Gastrocnemius medialis (tissue), 4 donors: ENCODE measurements around the gene PIK3CA. TPM values are rescaled to one million over a fixed set of nuclear protein-coding genes. Genes with fewer than 3 reads are reported as not detected.

Source experiments
- ATAC-seq, 2 donors: fragments of 150-250 bp; one replicate each; pipeline ENCODE4 v1.9.1; 2016
- DNase-seq, 2 donors: peaks; one replicate each; pipeline ENCODE4 v3.0.0-alpha.2; 2019
- H3K27ac ChIP-seq, 4 donors: fragments of 200-600 bp; sonication (generic); 1 replicate in 1 of 4; 2 replicates in 3 of 4; pipeline ENCODE4 v1.5.1; 2016 to 2018; ENCODE audit warnings: mild to moderate bottlenecking in 2 of 4, moderate library complexity in 1 of 4
- H3K27me3 ChIP-seq, 3 donors: fragments of 200-600 bp; sonication (generic) in 2 of 3; 1 replicate in 1 of 3; 2 replicates in 2 of 3; pipeline versions ENCODE4 v1.5.1 to v1.6.0; 2016 to 2019; ENCODE audit warnings: mild to moderate bottlenecking in 1 of 3, moderate library complexity in 1 of 3
- H3K36me3 ChIP-seq, 2 donors: fragments of 200-600 bp; sonication (generic) in 1 of 2; one replicate each; pipeline ENCODE4 v1.5.1; 2017 to 2018
- H3K4me1 ChIP-seq, 2 donors: fragments of 200-600 bp; sonication (generic) in 1 of 2; one replicate each; pipeline ENCODE4 v1.5.1; 2016 to 2017; ENCODE audit warnings: mild to moderate bottlenecking in 2 of 2
- H3K4me3 ChIP-seq, 4 donors: fragments of 200-600 bp; sonication (generic) in 3 of 4; 1 replicate in 1 of 4; 2 replicates in 3 of 4; pipeline ENCODE4 v1.5.1; 2016 to 2019; ENCODE audit warnings: mild to moderate bottlenecking in 2 of 4
- H3K9me3 ChIP-seq, 3 donors: fragments of 200-600 bp; sonication (generic) in 2 of 3; 1 replicate in 1 of 3; 2 replicates in 2 of 3; pipeline ENCODE4 v1.5.1; 2016 to 2019
- POLR2A ChIP-seq, 2 donors: fragments of 450-650 bp; IDR thresholded peaks; one replicate each; pipeline ENCODE4 v1.6.1; 2017; ENCODE audit warnings: antibody characterized with exemption in 2 of 2, mild to moderate bottlenecking in 2 of 2, moderate library complexity in 2 of 2
- in situ Hi-C, 4 donors: fragments of 200-750 bp; cut with MboI; loops; one replicate each; pipeline versions ENCODE4 v1.15.0 to v1.8.0; 2017; ENCODE audit warnings: low sequenced_read_pairs in 4 of 4
- intact Hi-C: fragments of 100-400 bp; cut with DNase I; formaldehyde crosslinking; loops from one replicate; pipeline ENCODE4 v1.15.1; 2023; ENCODE audit warnings: low total_unique reads
- total RNA-seq, 4 donors: library from RNA; depleted of rRNA; stranded (reverse); fragments of >200 nt; gene quantifications; one replicate each; pipeline versions ENCODE4 v1.1.0 to v1.2.3, GENCODE V29; 2016
- TF ChIP-seq, protein P1 (sequence below), 5 experiments: fragments of 450-650 bp in 3 of 5; fragments of 200-600 bp in 2 of 5; sonication (generic) in 2 of 5; IDR thresholded peaks in 4 of 5; conservative IDR thresholded peaks in 1 of 5; 1 replicate in 4 of 5; 2 replicates in 1 of 5; pipeline ENCODE4 v1.5.1; 2016 to 2019; ENCODE audit warnings: antibody characterized with exemption in 5 of 5, mild to moderate bottlenecking in 3 of 5, moderate library complexity in 3 of 5

The PIK3CA gene
- total RNA-seq, 4 donors from 2014 or later, result 16.0 to 29.4 (median 23.1) TPM

DNA sequence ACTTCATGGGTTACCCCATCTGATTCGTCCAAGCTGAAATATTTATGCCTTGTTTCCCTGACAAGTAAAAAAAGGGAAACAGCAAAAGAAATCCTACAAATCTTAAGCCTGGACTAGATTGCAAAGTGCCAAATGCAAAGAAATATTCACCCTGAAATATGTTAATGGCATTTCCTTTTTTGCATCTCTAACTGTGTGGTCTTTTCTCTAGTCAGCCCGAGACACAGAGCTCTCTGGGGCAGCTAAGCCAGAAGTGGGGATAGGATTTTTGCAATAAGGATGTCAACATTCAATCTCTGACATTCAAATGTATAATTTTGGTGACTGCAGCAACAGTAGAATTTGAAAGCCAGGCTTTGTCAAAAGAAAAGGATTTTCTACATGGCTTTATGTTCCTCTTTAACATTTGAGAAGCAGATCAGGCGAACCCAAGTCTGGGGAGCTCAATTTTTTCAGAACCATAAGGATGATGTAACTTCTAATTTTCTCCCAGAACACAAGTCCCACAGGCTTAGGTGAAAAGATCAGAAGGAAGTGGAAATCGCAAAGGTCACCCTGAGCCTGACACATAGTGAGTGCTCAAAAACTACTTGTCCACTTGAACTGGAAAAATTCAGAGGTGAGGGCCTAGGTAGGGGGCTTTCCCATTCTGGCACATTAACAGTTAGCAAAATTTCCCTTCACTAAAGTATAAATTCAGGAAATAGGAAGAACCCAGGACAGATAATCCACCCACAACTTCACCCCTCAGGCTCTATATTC lies 131.0 kb downstream of the PIK3CA start:
- Histone ChIP-seq H3K27me3 (no peaks in the 10 kb centered on the region), H3K4me1 (no peaks in the 10 kb centered on the region), H3K27ac (no peak overlapping the region), H3K9me3 (no peaks in the 10 kb centered on the region), H3K36me3 (no peaks in the 10 kb centered on the region), H3K4me3 (no peak overlapping the region)
- intact Hi-C loops, result no loop called here
- no peak for ATAC-seq
- DNase-seq, result no peak
- in situ Hi-C loops, result no loop called here
- no peak for TF ChIP-seq POLR2A (IDR thresholded peaks at IDR 0.05)
- TF ChIP-seq, protein P1, sequence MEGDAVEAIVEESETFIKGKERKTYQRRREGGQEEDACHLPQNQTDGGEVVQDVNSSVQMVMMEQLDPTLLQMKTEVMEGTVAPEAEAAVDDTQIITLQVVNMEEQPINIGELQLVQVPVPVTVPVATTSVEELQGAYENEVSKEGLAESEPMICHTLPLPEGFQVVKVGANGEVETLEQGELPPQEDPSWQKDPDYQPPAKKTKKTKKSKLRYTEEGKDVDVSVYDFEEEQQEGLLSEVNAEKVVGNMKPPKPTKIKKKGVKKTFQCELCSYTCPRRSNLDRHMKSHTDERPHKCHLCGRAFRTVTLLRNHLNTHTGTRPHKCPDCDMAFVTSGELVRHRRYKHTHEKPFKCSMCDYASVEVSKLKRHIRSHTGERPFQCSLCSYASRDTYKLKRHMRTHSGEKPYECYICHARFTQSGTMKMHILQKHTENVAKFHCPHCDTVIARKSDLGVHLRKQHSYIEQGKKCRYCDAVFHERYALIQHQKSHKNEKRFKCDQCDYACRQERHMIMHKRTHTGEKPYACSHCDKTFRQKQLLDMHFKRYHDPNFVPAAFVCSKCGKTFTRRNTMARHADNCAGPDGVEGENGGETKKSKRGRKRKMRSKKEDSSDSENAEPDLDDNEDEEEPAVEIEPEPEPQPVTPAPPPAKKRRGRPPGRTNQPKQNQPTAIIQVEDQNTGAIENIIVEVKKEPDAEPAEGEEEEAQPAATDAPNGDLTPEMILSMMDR (IDR thresholded peaks at IDR 0.05 in 4 of 5, conservative IDR thresholded peaks at IDR 0.05 in 1 of 5), result no peak

DNA sequence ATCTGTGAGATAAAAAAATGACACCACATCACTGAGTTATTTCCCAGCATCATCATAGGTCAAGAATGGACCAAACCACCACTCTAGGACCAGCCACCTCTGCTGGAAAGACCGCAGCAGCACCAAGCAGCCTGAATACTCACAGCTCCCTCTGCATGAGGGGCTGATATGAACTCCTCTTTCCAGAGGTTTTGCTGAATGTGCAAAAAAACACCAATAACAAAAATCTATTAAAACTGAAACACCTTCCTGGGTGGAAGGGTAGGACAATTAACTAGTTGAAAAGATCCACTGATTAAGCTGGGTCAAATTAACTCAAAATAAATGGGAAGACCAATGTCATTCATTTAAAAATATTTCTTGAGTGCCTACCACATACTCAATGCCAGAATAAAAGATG lies 131.7 kb downstream of the PIK3CA start:
- Histone ChIP-seq H3K4me1 (no peaks in the 10 kb centered on the region), H3K4me3 (no peak overlapping the region), H3K27me3 (no peaks in the 10 kb centered on the region), H3K36me3 (no peaks in the 10 kb centered on the region), H3K27ac (no peak overlapping the region), H3K9me3 (no peaks in the 10 kb centered on the region)
- in situ Hi-C loops, result no loop called here
- TF ChIP-seq, protein P1 (IDR thresholded peaks at IDR 0.05 in 4 of 5, conservative IDR thresholded peaks at IDR 0.05 in 1 of 5), result no peak
- no peak for TF ChIP-seq POLR2A (IDR thresholded peaks at IDR 0.05)
- DNase-seq, result no peak
- no peak for ATAC-seq
- intact Hi-C loops, result no loop called here

DNA sequence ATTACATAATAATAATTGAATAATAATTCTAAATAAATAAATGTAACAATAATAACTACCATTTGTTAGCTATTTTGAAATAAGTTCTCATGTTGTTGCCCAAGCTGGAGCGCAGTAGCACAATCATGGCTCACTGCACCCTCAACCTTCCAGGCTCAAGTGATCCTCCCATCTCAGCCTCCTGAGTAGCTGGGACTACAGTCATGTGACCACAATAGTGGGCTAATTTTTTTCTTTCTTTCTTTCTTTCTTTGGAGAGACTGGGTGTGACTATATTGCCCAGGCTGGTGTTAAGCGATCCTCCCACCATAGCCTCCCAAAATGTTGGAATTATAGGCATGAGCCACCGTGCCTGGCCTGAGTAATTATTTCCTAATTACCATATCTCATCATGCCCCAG lies 133.7 kb downstream of the PIK3CA start:
- H3K4me1 ChIP-seq, result no peaks in the 10 kb centered on the region
- no peak overlapping the region for H3K4me3 ChIP-seq
- no peak for DNase-seq
- H3K9me3 ChIP-seq, result no peaks in the 10 kb centered on the region
- TF ChIP-seq POLR2A (IDR thresholded peaks at IDR 0.05), result no peak
- TF ChIP-seq, protein P1 (IDR thresholded peaks at IDR 0.05 in 4 of 5, conservative IDR thresholded peaks at IDR 0.05 in 1 of 5), result no peak
- in situ Hi-C loops, result no loop called here
- H3K27me3 ChIP-seq, result no peaks in the 10 kb centered on the region
- H3K27ac ChIP-seq, result no peak overlapping the region
- no peak for ATAC-seq
- intact Hi-C loops, result no loop called here
- no peaks in the 10 kb centered on the region for H3K36me3 ChIP-seq

DNA sequence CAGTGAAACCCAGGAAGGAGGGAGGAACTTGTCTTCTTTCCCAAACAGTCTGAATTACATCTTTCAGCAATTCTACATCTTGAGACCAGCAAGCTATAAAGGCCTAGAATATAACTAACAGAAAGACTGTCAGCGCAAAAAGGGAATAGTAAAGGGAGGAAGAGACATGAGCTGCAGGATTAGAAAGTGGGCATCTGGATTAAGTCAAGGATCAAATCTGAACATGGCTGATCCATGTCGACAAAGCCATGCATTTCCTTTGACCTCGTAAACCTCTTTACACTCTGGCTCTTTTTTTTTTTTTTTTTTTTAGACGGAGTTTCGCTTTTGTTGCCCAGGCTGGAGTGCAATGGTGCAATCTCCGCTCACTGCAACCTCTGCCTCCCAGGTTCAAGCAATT lies 138.2 kb downstream of the PIK3CA start:
- no peaks in the 10 kb centered on the region for H3K36me3 ChIP-seq
- H3K27me3 ChIP-seq, result no peaks in the 10 kb centered on the region
- H3K4me1 ChIP-seq, result no peaks in the 10 kb centered on the region
- in situ Hi-C loops, result no loop called here
- DNase-seq, result no peak
- no peak overlapping the region for H3K27ac ChIP-seq
- H3K9me3 ChIP-seq, result no peaks in the 10 kb centered on the region
- no peak overlapping the region for H3K4me3 ChIP-seq
- no peak for ATAC-seq
- TF ChIP-seq, protein P1 (IDR thresholded peaks at IDR 0.05 in 4 of 5, conservative IDR thresholded peaks at IDR 0.05 in 1 of 5), result no peak
- TF ChIP-seq POLR2A (IDR thresholded peaks at IDR 0.05), result no peak
- intact Hi-C loops, result no loop called here

DNA sequence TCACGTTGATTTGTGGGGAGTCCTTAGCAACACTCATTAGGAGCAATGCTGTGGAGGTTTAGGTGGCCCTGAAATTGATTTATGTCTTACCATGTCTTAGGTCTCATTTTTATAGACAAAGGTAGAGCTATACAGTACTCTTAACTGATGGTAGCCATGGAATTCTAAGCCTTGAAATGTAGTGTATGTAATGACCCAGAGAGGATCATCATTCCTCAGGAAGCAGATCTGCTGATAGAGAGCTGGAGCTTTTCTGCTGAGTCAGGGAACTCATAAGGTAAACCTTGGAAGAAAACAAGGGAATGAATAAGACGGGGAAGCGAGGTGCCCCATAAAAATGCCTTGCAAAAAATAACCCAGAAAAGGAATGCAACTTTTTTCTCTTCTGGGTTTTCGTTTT lies 140.7 kb downstream of the PIK3CA start:
- ATAC-seq, result no peak
- no peak overlapping the region for H3K4me3 ChIP-seq
- H3K27ac ChIP-seq, result no peak overlapping the region
- intact Hi-C loops, result no loop called here
- in situ Hi-C loops, result no loop called here
- H3K27me3 ChIP-seq, result no peaks in the 10 kb centered on the region
- H3K36me3 ChIP-seq, result no peaks in the 10 kb centered on the region
- H3K9me3 ChIP-seq, result no peaks in the 10 kb centered on the region
- DNase-seq, result no peak
- TF ChIP-seq, protein P1 (IDR thresholded peaks at IDR 0.05 in 4 of 5, conservative IDR thresholded peaks at IDR 0.05 in 1 of 5), result no peak
- no peak for TF ChIP-seq POLR2A (IDR thresholded peaks at IDR 0.05)
- H3K4me1 ChIP-seq, result no peaks in the 10 kb centered on the region
